HG02759 (cell line): ENCODE measurements around the gene RAI1.
"Not testable (repeated sequence)": the region's sequence is repeated elsewhere in the genome, so short reads cannot be mapped to it uniquely, and the experiment has no call there.

ENCODE experiments used
- ATAC-seq: cut with Tn5 transposase; IDR thresholded peaks from one replicate; pipeline ENCODE4 v1.9.1; 2021; ENCODE audit warnings: mild to moderate bottlenecking, moderate library complexity; ENCODE audit not compliant: unreplicated experiment

RAI1 gene

DNA sequence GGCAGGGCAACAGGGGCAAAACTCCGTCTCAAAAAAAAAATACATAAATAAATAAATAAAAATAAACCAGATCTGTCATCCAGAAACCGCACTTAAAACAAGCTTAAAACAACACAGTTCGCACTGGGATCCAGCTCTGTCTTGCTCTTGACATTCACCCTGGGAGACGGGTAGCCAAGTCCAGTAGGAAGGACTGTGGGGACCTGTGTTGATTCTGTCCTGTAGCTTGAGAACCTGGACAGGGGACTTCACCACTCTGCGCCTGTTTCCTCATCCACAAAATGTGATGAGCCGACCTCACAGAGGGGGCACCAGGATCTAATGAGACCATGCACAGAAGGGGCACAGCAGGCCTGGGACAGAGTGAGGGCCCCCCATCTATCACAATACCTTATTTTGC, 1.5 kb upstream of the RAI1 start:
- no peak for ATAC-seq

DNA sequence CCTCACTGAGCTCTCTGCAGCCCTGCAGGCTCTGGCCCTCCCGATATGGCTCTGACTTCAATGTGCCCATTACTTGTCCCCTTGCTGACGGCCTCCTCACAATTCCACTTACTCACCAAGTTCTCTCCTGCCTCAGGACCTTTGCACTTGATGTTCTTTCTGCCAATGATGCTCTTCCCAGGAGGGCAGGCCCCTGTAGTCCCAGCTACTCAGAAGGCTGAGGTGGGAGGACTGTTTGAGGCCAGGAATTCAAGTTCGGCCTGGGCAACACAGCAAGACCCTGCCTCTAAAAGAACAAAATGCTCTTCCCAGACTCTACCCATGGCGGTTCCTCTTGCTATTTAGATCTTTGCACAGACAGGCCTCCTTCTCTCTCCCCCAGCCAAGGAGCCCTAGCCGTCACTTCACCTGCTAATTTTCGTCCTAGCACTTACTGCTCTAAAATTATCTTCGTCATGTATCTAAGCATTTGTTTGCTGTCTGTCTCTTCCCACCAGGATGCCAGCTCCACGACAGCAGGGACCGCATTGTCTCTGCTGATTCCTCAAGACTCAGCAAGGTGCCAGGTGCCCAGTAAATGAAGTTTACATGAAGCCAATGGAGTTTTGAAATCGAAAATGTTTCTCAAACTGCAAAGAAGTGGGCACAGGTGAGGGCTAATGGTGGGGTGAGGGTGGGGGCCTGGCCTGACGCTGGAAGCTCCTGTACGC, 626 bp upstream of the RAI1 start:
- no peak for ATAC-seq

DNA sequence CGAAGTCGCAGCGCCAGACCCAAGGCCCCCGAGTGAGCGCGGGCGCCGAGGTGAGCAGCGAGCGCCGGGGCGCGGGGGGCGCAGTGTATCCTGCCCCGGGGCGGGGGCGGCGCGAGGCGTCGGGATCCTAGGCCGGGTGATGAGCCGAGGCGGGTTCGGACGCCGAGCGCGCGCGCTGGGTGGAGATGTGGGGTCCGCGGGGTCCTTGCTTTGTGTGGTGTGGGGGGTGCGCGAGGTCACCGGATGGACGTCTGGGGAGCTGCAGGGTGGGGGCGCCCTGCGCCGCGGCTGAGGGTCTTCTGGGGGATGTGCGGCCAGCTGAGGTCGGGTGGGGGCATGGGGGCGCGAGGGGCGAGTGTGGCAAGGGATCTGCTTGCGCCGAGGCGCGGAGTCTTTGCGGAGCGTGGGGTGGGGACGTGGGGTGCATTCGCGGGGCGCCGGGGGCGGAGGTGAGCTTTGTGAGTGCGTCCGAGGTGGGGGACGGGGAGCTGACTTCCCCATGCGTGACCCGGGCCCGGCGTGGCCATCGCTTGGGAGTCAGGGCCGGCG, 560 bp downstream of the RAI1 start:
- peak; percentile 28 for ATAC-seq

DNA sequence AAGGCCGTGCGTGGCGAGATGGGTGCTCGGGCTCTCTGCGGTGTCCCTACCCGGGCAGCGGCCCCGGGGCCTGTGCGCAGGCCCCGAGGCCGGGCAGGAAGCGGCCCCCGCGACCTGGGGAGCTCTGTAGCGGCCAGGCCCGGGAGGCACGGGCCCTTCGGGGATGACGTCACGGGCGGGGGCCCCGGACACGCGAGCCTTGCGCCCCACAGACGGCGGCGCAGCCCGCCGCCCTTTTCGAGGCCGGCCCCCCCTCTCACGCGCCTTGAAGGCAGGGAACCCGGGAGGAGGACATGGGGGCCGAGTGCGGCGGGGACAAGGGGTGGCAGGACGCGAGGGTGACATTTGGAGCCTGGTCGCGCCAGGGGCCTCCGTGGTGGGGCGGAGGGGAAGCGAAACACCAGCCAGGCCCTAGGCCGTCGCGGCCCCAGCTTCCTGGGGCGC, 1.1 kb downstream of the RAI1 start:
- ATAC-seq = peak; percentile 47

DNA sequence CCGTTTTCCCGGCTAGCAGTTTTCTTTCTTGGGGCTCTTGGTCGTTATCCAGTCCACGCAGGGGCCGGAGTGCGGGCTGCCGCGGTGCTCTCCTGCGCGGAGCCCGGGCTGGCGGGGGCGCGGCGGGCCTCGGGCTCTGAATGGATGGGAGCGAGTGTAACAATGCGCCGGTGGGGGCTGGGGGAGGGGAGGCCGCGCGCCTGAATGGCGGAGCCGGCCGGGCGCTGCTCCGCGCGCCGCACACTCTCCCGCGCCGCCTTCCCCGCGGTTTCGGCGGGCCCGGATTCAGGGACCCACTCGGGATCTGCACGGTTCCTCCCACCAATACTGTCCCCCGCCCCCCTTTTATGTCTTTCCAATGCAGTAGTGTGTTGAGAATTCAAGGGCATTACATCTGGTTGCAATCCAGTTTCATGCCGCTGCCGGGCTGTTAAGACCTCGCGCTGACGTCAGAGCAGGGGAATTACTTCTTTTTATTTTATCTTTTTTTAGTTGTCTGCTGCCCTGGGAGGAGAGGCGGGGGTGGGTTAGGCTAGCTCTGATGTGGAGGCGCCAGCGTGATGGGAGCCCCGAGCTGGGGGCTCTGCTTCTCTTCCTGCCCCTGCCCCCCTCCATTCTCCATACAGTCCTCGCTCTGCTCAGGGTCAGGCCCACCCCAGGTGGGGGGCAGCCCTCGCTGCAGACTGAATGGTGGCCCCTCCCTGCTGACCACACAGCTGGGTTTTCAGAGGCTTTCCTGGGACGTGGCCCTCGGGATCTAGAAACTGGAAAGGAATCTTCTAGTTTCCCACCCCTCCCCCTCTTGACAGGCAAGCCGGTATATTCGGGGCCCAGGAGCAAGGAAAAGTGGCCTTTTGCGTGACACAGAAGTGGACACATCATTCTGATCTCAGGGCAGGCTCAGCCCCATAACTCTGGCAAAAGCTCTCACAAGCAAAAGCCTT, 1.8 kb downstream of the RAI1 start:
- ATAC-seq = peak; percentile 31

DNA sequence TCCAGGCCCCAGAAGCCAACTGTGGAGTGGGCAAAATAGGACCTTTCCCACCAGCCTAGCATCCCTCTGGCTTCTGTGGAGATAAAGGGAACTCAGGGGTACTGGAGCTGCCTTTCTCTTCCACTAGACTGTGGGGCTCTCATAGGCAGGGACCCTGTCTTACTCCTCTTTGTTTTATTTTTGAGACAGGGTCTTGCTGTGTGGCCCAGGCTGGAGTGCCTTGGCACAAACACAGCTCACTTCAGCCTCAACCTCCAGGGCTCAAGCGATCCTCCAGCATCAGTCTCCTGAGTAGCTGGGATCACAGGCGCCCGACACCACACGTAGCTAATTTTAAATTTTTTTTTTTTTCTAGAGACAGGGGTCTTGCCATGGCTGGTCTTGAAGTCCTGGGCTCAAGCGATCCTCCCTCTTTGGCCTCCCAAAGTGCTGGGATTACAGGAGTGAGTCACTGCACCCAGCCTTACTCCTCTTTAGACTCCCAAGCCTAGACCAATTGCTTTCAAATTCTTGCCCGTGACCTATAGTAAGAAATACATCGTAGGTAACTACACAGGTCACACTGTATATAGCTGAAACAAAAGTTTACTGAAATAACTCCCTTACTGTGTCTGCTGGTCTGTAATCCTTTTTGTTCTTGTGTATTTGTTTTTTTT, 2.6 kb downstream of the RAI1 start:
- ATAC-seq = no peak

DNA sequence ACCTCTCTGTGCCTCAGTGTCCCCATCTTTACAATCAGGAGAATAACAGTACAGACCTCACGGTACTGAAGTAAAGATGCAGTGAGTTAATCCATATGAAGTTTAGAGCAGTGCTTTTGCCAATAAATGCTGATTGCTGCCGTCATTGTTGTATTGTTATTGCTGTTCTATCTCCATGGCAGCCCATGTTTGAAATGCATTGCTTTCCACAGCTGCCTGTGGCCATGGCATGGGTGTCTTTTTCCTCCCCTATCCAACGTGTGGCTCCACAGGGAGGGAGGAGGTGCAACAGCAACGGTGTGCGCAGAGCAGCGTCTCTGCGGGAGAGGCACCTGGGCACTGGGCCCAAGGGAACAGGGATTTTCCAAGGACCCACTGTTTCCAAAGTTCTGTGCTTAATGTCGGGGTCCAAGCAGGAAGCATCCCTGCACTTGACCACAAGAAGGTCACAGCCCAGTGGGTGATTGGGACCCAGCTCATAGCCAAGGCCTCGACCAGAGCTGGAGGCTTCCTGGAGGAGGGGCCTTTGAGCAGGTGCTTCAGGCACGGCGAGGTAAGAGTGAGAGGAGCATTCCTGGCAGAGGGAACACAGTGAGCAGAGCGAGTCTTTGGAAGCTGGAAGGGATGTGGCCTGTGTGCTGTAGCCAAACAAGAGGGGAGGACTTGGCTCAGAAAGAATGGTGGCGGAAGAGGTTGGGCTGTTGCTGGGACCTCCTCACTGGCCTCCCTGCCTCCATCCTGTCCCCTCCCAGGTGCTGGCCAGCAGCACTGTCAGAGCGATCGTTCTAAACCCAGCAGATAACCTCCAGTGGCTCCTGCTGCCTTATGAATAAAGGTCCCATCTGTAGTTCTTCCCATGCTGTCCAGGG, 3.9 kb downstream of the RAI1 start:
- ATAC-seq = no peak

DNA sequence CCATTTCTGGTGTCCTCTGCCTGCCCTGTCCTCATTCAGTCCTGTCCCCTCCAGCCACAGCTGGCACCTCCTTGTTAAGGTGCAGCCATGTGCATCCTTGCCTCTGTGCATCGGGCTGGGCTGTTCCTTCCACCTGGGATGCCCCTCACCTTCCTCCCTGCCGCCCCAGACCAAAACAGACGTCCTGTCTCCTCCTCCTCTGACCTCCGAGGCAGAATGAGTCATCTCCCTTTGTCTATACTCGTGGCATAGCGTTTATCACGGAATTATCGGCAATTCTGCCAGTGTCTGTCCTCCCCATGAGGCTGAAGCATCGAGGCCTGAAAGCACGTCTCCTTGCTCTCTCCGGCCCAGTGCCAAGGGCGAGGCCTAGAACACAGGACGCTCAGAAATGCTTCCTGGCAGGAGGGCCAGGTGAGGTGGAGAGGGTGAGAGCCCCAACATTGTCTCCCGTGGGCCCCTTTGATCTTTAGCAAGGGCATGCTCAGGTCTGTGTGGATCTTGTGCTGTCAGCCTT, 4.6 kb downstream of the RAI1 start:
- ATAC-seq = no peak

DNA sequence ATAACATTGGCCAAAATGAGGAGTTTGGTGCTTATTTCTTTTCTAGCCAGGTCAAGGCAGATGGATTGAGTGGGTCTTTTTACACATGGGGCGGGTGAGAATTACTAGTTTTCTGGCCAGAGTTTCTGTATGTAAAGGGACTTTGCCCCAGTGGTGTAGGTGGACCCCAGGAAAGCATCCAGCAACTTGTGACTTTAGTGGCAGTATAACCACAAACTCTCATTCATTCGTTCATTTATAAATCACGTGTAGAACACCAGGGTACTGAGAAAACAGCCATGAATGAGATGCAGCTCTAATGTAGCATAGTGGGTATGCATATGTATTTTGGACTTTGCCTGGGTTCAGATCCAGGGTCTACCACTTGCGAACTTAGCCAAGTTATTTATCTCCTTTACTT, 8.1 kb downstream of the RAI1 start:
- no peak for ATAC-seq

DNA sequence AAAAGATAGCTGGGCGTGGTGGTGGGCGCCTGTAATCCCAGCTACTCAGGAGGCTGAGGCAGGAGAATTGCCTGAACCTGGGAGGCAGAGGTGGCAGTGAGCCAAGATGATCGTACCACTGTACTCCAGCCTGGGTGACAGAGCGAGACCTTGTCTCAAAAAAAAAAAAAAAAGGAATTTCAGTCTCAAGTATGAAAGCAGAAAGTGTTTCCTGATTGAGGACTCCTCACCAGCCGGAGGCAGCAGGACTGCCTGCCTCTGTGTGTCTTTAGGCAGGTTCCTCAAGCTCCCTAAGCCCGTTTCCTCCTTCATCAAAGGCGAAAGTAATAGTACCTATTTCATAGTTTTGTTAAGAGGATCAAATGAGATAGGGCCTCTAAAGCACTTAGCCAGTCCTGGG, 9.0 kb downstream of the RAI1 start:
- ATAC-seq = not testable (repeated sequence)

DNA sequence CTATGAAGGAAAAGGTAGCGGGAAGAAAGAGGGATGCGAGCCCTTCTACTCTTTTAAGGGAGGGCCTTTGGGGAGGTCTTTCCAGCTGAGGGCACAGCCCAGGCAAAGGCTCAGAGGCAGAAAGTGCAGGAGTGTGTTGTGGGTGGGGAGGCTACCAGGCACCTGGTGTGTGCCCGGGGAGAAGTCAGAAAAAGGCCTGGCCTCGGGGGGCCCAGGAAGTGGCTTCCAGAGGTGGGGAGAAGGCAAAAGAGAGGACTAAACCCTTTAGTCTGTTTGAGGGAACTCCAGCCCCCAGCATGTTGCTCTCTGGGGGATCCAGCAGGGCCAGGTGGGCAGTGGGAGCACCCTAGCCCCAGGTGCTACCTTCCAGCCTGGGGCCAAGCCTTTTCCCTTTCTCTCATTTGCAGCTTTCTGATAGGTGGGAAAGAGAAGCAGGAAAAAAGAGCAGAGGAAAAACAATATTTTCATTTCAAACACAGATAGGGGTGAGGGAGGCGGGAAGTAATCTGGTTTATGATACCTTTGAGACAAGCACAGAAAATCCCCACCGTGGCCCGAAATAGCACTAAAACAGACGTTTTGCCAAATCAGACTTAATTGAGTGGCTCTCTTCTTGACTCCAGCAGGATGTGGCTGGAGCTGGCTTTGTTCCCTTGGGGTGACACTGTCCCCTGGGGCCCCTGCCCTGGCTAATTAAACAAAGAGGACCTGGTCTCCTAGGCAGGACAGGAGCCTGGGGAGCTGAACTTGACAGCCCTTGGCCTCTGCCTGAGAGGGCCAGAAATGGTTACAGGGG, 10.4 kb downstream of the RAI1 start:
- ATAC-seq = no peak

DNA sequence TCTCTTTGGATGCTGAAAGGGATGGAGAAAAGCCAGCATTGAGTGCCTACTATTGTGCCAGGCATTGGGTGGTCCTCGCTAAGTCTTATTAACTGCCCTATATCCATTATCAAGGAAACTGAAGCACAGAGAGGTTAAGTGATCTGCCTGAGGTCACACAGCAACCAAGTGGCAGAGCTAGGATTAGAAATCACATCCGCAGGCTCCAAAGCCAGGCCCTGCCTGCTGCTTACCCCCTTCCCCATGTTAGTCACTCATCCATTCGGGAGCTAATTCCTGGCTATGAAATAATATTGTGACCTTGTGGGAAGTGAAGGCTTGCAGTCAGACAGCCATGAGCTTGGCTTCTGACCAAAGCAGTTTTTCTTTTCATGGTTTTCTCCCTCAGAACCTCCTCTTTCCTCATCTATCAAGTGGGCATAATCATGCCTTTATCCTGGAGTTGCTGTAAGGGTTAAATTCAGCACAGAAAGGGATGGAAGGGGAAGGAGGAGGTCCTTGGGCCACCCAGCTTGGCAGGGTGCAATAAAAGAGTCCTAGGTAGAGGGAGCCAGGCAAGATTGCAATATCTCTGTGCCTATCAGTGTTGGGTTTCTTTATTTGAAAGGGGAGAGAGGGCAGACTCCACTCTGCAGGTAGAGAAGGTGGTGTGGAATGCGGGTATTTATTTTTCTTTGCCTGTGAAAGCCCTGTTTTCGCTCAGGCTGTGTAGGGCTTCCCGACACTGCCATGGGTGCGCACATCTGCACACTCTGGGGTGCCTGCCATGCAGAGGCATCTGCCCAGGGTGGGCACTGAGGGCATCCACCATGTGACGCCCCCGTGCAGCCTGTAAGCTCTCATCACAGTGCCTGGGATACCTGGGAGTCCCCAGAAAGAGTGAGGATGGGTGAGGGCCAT, 11.3 kb downstream of the RAI1 start:
- ATAC-seq = no peak

DNA sequence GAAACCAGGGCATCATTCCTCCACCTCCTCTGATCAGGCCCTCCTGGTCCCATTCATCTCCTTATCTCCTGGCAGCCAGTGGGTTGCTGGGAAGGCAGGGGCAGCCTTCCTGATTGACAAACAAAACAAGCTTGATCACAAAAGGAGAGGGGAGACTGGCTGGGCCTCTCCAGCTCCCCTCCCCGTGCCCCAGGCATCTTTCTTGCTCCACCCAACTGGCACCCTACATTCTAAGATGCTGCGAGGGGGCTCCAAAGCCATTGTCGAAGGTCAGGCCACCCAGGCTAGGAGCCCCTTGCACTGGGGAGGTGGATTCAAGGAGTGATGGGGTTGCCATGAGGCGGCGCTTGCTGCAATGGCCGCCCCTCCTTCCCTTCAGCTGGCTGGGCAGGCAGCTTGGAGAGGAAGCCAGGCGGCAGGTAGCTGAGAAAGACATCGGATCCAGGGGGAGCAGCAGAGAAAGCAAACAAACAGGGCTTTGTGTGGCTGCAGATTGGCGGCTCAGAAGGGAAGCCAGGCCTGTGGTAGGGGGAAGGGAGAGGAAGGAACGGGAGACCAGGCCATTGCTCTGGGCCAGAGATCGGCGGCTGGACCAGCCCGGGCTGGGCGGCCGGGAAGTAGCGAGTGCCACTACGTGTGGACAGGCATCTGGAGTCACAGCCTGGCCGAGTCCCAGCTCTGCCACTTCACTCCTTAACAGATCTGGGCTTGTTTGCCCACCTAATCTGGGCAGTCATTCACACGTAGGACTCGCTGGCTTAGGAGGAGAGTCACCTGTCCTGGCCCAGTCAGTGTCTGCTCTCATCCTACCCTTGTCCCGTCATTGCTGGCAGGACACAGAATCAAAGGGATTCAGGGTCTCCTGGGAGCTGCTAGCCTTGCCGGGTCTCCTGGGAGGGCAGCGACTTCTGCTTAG, 12.3 kb downstream of the RAI1 start:
- no peak for ATAC-seq

DNA sequence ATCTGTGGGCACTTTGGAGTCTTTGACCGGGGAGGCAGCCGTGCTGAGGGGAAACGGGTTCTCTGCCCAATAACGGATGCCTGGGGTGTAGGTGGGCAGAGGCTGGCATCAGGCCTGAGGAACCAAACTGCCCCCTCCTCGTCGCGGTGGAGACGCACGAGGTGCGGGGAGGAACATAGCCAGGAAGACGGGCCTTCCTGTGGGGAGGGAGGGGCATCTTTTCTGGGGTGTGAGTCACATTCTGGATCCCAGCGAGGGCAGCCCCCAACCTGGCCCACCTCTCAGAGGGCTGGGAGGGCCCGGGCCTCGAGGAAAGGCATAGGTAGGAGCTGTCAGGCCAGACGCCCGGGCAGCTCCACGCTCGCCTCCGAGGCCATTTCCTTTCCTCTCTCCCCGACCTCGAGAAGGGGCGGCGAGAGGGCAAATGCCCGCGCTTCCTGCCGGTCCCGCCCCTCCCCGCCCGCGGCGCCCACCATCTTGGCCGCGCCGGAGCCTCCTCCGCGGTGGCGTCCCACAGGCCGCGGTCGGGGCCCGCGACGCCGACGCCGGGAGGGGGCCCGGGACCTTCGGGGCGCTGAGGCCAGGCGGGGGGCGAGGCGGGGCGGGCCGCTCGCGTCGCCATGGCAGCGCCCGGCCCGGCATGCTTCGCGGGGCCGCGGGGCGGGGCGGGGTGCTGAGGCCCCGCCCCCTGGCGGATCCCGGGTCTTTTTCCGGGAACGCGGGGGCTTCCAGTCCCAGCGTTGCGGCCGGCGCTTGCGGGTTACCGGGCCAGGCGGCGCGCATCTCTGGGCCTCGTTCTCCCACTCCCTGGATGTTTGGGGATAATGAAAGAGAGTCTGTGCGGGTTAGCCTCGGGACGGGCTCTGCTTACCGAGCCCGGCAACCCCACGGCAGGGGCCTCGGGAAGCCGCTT, 13.2 kb downstream of the RAI1 start:
- peak; percentile 68 for ATAC-seq

DNA sequence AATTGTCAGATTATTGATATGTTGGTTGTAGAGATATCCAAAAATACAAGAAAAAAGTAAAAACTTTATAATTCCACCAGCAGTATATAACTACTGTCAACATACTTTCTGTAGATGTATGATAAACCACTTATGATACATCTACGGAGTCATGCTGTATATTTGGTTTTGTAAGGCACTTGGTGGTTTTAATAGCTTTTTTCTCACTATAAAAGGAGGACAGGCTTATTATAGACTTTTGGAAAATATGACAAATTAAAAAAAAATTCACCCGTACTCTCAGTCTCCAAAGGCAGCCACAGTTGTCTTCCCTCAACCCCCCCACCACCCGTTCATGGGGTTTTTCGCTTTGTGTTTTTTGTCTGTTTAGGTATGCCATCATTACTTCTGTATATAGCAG, 14.8 kb downstream of the RAI1 start:
- ATAC-seq = no peak
